ENCODE measurements around the gene DNAJC16. TPM values are rescaled to one million over a fixed set of nuclear protein-coding genes. Genes with fewer than 3 reads are reported as not detected.
A peak's percentile ranks its signal among the peaks of the same experiment; 100 is the strongest.

DNAJC16 gene
- total RNA-seq, 1 donor from 2014 or later = 22.8 TPM

GRCh38 chr1:15540186-15540585 is 13.5 kb downstream of the DNAJC16 start:
- Mint-ChIP-seq H3K9me3 (ENCODE audit: low read depth) (no peaks in the 10 kb centered on the region), H3K4me3 (ENCODE audit: unreplicated experiment) (no peak overlapping the region), H3K27me3 (ENCODE audit: low read depth) (no peaks in the 10 kb centered on the region), H3K36me3 (ENCODE audit: low read depth) (peaks cover 28% of the 10 kb centered on the region), H3K27ac (ENCODE audit: unreplicated experiment) (peak overlapping the region; percentile 73), H3K4me1 (ENCODE audit: low read depth) (peaks cover 24% of the 10 kb centered on the region)
- no peak for DNase-seq (ENCODE audit: low spot score)
- no peak for TF ChIP-seq CTCF (IDR thresholded peaks at IDR 0.05)

- no peak for TF ChIP-seq CTCF (IDR thresholded peaks at IDR 0.05)
- Mint-ChIP-seq H3K27me3 (ENCODE audit: low read depth) (no peaks in the 10 kb centered on the region), H3K9me3 (ENCODE audit: low read depth) (no peaks in the 10 kb centered on the region), H3K4me3 (ENCODE audit: unreplicated experiment) (no peak overlapping the region), H3K4me1 (ENCODE audit: low read depth) (peaks cover 24% of the 10 kb centered on the region), H3K36me3 (ENCODE audit: low read depth) (peaks cover 30% of the 10 kb centered on the region), H3K27ac (ENCODE audit: unreplicated experiment) (no peak overlapping the region)
- DNase-seq (ENCODE audit: low spot score) = no peak
These were observed 14.7 kb downstream of the DNAJC16 start for GRCh38 chr1:15541231-15541792.

GRCh38 chr1:15542388-15543250 is 16.0 kb downstream of the DNAJC16 start:
- Mint-ChIP-seq H3K4me3 (ENCODE audit: unreplicated experiment) (no peak overlapping the region), H3K36me3 (ENCODE audit: low read depth) (peaks cover 27% of the 10 kb centered on the region), H3K27ac (ENCODE audit: unreplicated experiment) (peak overlapping the region; percentile 88), H3K27me3 (ENCODE audit: low read depth) (no peaks in the 10 kb centered on the region), H3K4me1 (ENCODE audit: low read depth) (peaks cover 24% of the 10 kb centered on the region), H3K9me3 (ENCODE audit: low read depth) (no peaks in the 10 kb centered on the region)
- TF ChIP-seq CTCF (IDR thresholded peaks at IDR 0.05) = no peak
- DNase-seq (ENCODE audit: low spot score) = no peak

GRCh38 chr1:15543251-15543588 is 16.6 kb downstream of the DNAJC16 start:
- no peaks in the 10 kb centered on the region for H3K27me3 Mint-ChIP-seq (ENCODE audit: low read depth)
- no peak overlapping the region for H3K4me3 Mint-ChIP-seq (ENCODE audit: unreplicated experiment)
- H3K4me1 Mint-ChIP-seq (ENCODE audit: low read depth) = peaks cover 24% of the 10 kb centered on the region
- peaks cover 32% of the 10 kb centered on the region for H3K36me3 Mint-ChIP-seq (ENCODE audit: low read depth)
- no peak for TF ChIP-seq CTCF (IDR thresholded peaks at IDR 0.05)
- no peaks in the 10 kb centered on the region for H3K9me3 Mint-ChIP-seq (ENCODE audit: low read depth)
- no peak for DNase-seq (ENCODE audit: low spot score)
- H3K27ac Mint-ChIP-seq (ENCODE audit: unreplicated experiment) = peak overlapping the region; percentile 88

- Mint-ChIP-seq H3K27me3 (ENCODE audit: low read depth) (no peaks in the 10 kb centered on the region), H3K4me1 (ENCODE audit: low read depth) (peaks cover 21% of the 10 kb centered on the region), H3K27ac (ENCODE audit: unreplicated experiment) (peak overlapping the region; percentile 88), H3K4me3 (ENCODE audit: unreplicated experiment) (no peak overlapping the region), H3K9me3 (ENCODE audit: low read depth) (no peaks in the 10 kb centered on the region), H3K36me3 (ENCODE audit: low read depth) (peaks cover 29% of the 10 kb centered on the region)
- DNase-seq (ENCODE audit: low spot score) = no peak
- TF ChIP-seq CTCF (IDR thresholded peaks at IDR 0.05) = no peak
These were observed 17.2 kb downstream of the DNAJC16 start for GRCh38 chr1:15543589-15544568.

Measured in chondrocyte (in vitro differentiated cells).